HepG2 (cell line): ENCODE measurements around the gene PLXNA4. TPM values are rescaled to one million over a fixed set of nuclear protein-coding genes. Genes with fewer than 3 reads are reported as not detected.

Experiments
- ATAC-seq: fragments of 200-7000 bp; cut with Tn5 transposase; 3 replicates; pipeline ENCODE4 v1.9.1; 2020; ENCODE audit warnings: mild to moderate bottlenecking, moderate library complexity
- BruUV-seq: library from RNA; stranded (reverse); fragments of 400-500 nt; replicated peaks from 2 replicates; lab custom pipeline; 2021; lab: Mats Ljungman, UMichigan
- CTCF ChIA-PET: fragments of 300-600 bp; formaldehyde crosslinking; extraction: SDS; loops from one replicate; lab custom pipeline; 2021; ENCODE audit warnings: low total read pairs, inconsistent platforms, low intra/inter-chr PET ratio; lab: Yijun Ruan, JAX
- POLR2A ChIA-PET: fragments of 350-600 bp; sonication (Branson Sonifier 250); formaldehyde crosslinking; loops from one replicate; lab custom pipeline; 2020; ENCODE audit warnings: antibody characterized with exemption, inconsistent platforms; lab: Yijun Ruan, JAX
- DNase-seq: peaks from one replicate; pipeline ENCODE4 v3.0.0-alpha.2; 2015; ENCODE audit warnings: low spot score
- FAIRE-seq: peaks from 3 replicates; lab custom pipeline; 2011; peaks lifted over from hg19 to GRCh38; lab: Jason Lieb, UNC
- H2AFZ ChIP-seq: one replicate; pipeline ENCODE4 v1.6.1; 2011; ENCODE audit warnings: low read length, inconsistent platforms
- H3K27ac ChIP-seq: fragments of 300-600 bp; 3 replicates; pipeline ENCODE4 v1.8.0; 2011; ENCODE audit warnings: mixed run types, mild to moderate bottlenecking, mixed read lengths, low read length, inconsistent platforms; ENCODE audit not compliant: insufficient read depth; ENCODE audit errors: extremely low read length
- H3K27me3 ChIP-seq, 2 experiments: fragments of 200-600 bp in 1 of 2; 2 replicates in 1 of 2; 3 replicates in 1 of 2; pipeline versions ENCODE4 v1.6.0 to v1.8.0; 2011; ENCODE audit warnings: low read length in 2 of 2, mild to moderate bottlenecking in 2 of 2, moderate library complexity in 2 of 2, inconsistent platforms in 1 of 2; ENCODE audit not compliant: insufficient read depth in 2 of 2, control insufficient read depth in 1 of 2
- H3K36me3 ChIP-seq, 2 experiments: fragments of 200-600 bp in 1 of 2; replicated peaks in 1 of 2; 2 replicates in 1 of 2; 3 replicates in 1 of 2; pipeline versions ENCODE4 v1.5.1 to v1.8.0; 2011; ENCODE audit warnings: low read length in 2 of 2, inconsistent platforms in 1 of 2; ENCODE audit not compliant: insufficient read depth in 2 of 2, control insufficient read depth in 1 of 2
- H3K4me1 ChIP-seq: 2 replicates; pipeline ENCODE4 v1.5.1; 2012; ENCODE audit warnings: low read length, inconsistent platforms; ENCODE audit not compliant: insufficient read depth
- H3K4me2 ChIP-seq: 2 replicates; pipeline ENCODE4 v1.6.0; 2011; ENCODE audit warnings: low read depth, low read length, inconsistent platforms
- H3K4me3 ChIP-seq, 3 experiments: fragments of 200-600 bp in 1 of 3; sonication (generic), shearing (Covaris generic) in 1 of 3; replicated peaks in 1 of 3; 2 replicates each; pipeline ENCODE4 v1.5.1; 2011 to 2016; ENCODE audit warnings: low read length in 3 of 3, inconsistent platforms in 2 of 3, low read depth in 2 of 3, mild to moderate bottlenecking in 2 of 3, control low read depth in 1 of 3, mixed read lengths in 1 of 3; ENCODE audit not compliant: insufficient read depth in 1 of 3
- H3K79me2 ChIP-seq: one replicate; pipeline ENCODE4 v1.6.1; 2011; ENCODE audit warnings: low read length, inconsistent platforms; ENCODE audit not compliant: insufficient read depth
- H3K9ac ChIP-seq: 2 replicates; pipeline ENCODE4 v1.6.0; 2011; ENCODE audit warnings: mild to moderate bottlenecking, low read depth, low read length, inconsistent platforms; ENCODE audit not compliant: insufficient read depth
- H3K9me3 ChIP-seq: 2 replicates; pipeline ENCODE4 v1.5.1; 2012; ENCODE audit warnings: mild to moderate bottlenecking, low read length
- H4K20me1 ChIP-seq: 2 replicates; pipeline ENCODE4 v1.6.0; 2011; ENCODE audit warnings: inconsistent platforms, mild to moderate bottlenecking, low read length, moderate library complexity; ENCODE audit not compliant: insufficient read depth
- FOXM1 ChIP-seq: sonication (generic); formaldehyde crosslinking; IDR thresholded peaks from 2 replicates; pipeline ENCODE4 v1.5.0; 2020; ENCODE audit warnings: missing genetic modification reagents
- HMGA1 ChIP-seq: sonication (generic); formaldehyde crosslinking; conservative IDR thresholded peaks from 2 replicates; pipeline ENCODE4 v1.4.0; 2020; ENCODE audit warnings: missing genetic modification reagents
- MIER3 ChIP-seq: IDR thresholded peaks from 2 replicates; pipeline ENCODE4 v1.6.1; 2016; ENCODE audit warnings: missing compliant biosample characterization, borderline replicate concordance
- POLR2AphosphoS2 ChIP-seq: IDR thresholded peaks from 2 replicates; pipeline ENCODE4 v1.6.1; 2011; ENCODE audit warnings: low read depth, low read length, improper control_type of control experiment
- TSC22D2 ChIP-seq: sonication (generic); formaldehyde crosslinking; IDR thresholded peaks from 2 replicates; pipeline ENCODE4 v1.5.1; 2020; ENCODE audit warnings: missing genetic modification reagents, mild to moderate bottlenecking, borderline replicate concordance
- ZFP62 ChIP-seq: sonication (generic); formaldehyde crosslinking; IDR thresholded peaks from 2 replicates; pipeline ENCODE4 v1.4.0; 2020; ENCODE audit warnings: missing genetic modification reagents
- ZNF484 ChIP-seq: sonication (generic); formaldehyde crosslinking; IDR thresholded peaks from 2 replicates; pipeline ENCODE4 v1.5.1; 2020; ENCODE audit warnings: mild to moderate bottlenecking, low read depth, missing genetic modification reagents, borderline replicate concordance
- ZNF572 ChIP-seq: sonication (generic); formaldehyde crosslinking; IDR thresholded peaks from 2 replicates; pipeline ENCODE4 v1.5.1; 2020; ENCODE audit warnings: mild to moderate bottlenecking, missing genetic modification reagents
- ZNF652 ChIP-seq: IDR thresholded peaks from 2 replicates; pipeline ENCODE4 v1.6.1; 2016; ENCODE audit warnings: low read depth, borderline replicate concordance
- ZNF839 ChIP-seq: sonication (generic); formaldehyde crosslinking; IDR thresholded peaks from 2 replicates; pipeline ENCODE4 v1.4.0; 2020; ENCODE audit warnings: missing genetic modification reagents, mild to moderate bottlenecking, borderline replicate concordance
- ZNF878 ChIP-seq: sonication (generic); formaldehyde crosslinking; IDR thresholded peaks from 2 replicates; pipeline ENCODE4 v1.8.1; 2023; ENCODE audit warnings: mild to moderate bottlenecking, missing genetic modification reagents, moderate library complexity
- WGBS: methylation state at CpG from one replicate; pipeline ENCODE4 v1.1.6; 2017; ENCODE audit warnings: low lambda C conversion rate; 5-methylcytosine and 5-hydroxymethylcytosine counted together
- in situ Hi-C: cut with HindIII; loops from 2 replicates; pipeline ENCODE4 v1.10.0; 2017; ENCODE audit warnings: low pct_unique_long_range_greater_than_20kb; ENCODE audit not compliant: extremely low pct_ligation_motif_present
- intact Hi-C: fragments of 100-400 bp; cut with micrococcal nuclease; formaldehyde crosslinking; loops from one replicate; pipeline ENCODE4 v1.10.0; 2022; ENCODE audit not compliant: unreplicated experiment
- polyA plus RNA-seq, 8 experiments: library from polyadenylated mRNA; depleted of rRNA in 3 of 8; stranded (reverse) in 7 of 8; unstranded in 1 of 8; fragments of >200 nt; fragmentation: Illumina TruSeq in 4 of 8; extraction: Trizol in 4 of 8; gene quantifications; 2 replicates each; pipeline versions ENCODE4 v1.2.1 to v1.2.3, GENCODE V29; 2011 to 2016; ENCODE audit warnings: low read depth in 4 of 8, missing spikeins in 1 of 8, mixed read lengths in 1 of 8; ENCODE audit not compliant: insufficient read depth in 1 of 8
- total RNA-seq, 5 experiments: library from RNA; depleted of rRNA; stranded (reverse); fragments of >200 nt; fragmentation: Illumina TruSeq; extraction: Trizol; gene quantifications; 2 replicates each; pipeline ENCODE4 v1.2.3, GENCODE V29; 2016; ENCODE audit warnings: low read depth in 1 of 5
- TF ChIP-seq, protein P1 (sequence below): sonication (generic); formaldehyde crosslinking; IDR thresholded peaks from 2 replicates; pipeline ENCODE4 v1.4.0; 2020; ENCODE audit warnings: missing genetic modification reagents
- TF ChIP-seq, protein P2 (sequence below): sonication (generic); formaldehyde crosslinking; IDR thresholded peaks from 2 replicates; pipeline ENCODE4 v1.8.1; 2022; ENCODE audit warnings: low read depth, mild to moderate bottlenecking, missing genetic modification reagents
- TF ChIP-seq, protein P3 (sequence below): sonication (generic); formaldehyde crosslinking; IDR thresholded peaks from 2 replicates; pipeline ENCODE4 v1.4.0; 2020; ENCODE audit warnings: missing genetic modification reagents, mild to moderate bottlenecking, borderline replicate concordance

The PLXNA4 gene
- total and polyA plus RNA-seq, 2 of the 13 experiments (the other 11 are each of a cell fraction or from before 2014, with no cell fraction given) = 0.01 to 0.04 TPM

DNA sequence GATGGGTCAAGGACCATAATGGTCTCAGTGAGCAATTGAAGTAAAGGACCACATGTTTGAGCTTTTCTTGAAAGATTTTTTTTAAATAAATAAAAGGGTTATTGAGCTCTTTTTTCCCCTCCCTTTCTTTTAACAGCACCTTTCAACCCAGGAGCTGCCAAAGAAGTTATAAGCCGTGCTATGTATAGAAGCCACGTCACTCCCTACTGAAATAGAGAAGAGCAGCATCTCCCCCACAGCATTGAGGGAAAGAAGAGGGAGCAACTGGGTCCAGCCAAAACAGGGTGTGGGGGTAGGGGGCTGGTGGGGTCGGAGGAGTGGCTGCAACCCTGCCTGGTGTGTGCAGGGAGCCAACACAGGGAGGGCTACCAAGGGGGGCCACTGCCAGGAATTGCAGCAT lies 227.2 kb downstream of the PLXNA4 start:
- no peaks in the 10 kb centered on the region for H3K9me3 ChIP-seq
- no peaks in the 10 kb centered on the region for H3K79me2 ChIP-seq
- no peak overlapping the region for H2AFZ ChIP-seq
- DNase-seq = no peak
- WGBS = 9% methylated on average over 3 of the region's 3 CpGs
- no peak overlapping the region for H3K9ac ChIP-seq
- no peak overlapping the region for H3K4me3 ChIP-seq
- no peaks in the 10 kb centered on the region for H3K36me3 ChIP-seq
- intact Hi-C loops = no loop called here
- peaks cover 3 to 21% of the 10 kb centered on the region in 2 experiments; a peak in 3 of 5 replicates for H3K27me3 ChIP-seq
- in situ Hi-C loops = no loop called here
- TF ChIP-seq ZNF572 (CRISPR knock-in tag) (no peak), TSC22D2 (CRISPR knock-in tag) (no peak), ZFP62 (CRISPR knock-in tag) (no peak), HMGA1 (CRISPR knock-in tag) (no peak), POLR2AphosphoS2 (no peak), ZNF484 (CRISPR knock-in tag) (no peak), ZNF839 (no peak), FOXM1 (CRISPR knock-in tag) (no peak), ZNF878 (CRISPR knock-in tag) (no peak), ZNF652 (CRISPR knock-in tag) (no peak), MIER3 (CRISPR knock-in tag) (no peak)
- TF ChIP-seq, protein P1, sequence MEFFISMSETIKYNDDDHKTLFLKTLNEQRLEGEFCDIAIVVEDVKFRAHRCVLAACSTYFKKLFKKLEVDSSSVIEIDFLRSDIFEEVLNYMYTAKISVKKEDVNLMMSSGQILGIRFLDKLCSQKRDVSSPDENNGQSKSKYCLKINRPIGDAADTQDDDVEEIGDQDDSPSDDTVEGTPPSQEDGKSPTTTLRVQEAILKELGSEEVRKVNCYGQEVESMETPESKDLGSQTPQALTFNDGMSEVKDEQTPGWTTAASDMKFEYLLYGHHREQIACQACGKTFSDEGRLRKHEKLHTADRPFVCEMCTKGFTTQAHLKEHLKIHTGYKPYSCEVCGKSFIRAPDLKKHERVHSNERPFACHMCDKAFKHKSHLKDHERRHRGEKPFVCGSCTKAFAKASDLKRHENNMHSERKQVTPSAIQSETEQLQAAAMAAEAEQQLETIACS (CRISPR knock-in tag) = no peak
- TF ChIP-seq, protein P2, sequence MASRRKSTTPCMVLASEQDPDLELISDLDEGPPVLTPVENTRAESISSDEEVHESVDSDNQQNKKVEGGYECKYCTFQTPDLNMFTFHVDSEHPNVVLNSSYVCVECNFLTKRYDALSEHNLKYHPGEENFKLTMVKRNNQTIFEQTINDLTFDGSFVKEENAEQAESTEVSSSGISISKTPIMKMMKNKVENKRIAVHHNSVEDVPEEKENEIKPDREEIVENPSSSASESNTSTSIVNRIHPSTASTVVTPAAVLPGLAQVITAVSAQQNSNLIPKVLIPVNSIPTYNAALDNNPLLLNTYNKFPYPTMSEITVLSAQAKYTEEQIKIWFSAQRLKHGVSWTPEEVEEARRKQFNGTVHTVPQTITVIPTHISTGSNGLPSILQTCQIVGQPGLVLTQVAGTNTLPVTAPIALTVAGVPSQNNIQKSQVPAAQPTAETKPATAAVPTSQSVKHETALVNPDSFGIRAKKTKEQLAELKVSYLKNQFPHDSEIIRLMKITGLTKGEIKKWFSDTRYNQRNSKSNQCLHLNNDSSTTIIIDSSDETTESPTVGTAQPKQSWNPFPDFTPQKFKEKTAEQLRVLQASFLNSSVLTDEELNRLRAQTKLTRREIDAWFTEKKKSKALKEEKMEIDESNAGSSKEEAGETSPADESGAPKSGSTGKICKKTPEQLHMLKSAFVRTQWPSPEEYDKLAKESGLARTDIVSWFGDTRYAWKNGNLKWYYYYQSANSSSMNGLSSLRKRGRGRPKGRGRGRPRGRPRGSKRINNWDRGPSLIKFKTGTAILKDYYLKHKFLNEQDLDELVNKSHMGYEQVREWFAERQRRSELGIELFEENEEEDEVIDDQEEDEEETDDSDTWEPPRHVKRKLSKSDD (CRISPR knock-in tag) = no peak
- TF ChIP-seq, protein P3, sequence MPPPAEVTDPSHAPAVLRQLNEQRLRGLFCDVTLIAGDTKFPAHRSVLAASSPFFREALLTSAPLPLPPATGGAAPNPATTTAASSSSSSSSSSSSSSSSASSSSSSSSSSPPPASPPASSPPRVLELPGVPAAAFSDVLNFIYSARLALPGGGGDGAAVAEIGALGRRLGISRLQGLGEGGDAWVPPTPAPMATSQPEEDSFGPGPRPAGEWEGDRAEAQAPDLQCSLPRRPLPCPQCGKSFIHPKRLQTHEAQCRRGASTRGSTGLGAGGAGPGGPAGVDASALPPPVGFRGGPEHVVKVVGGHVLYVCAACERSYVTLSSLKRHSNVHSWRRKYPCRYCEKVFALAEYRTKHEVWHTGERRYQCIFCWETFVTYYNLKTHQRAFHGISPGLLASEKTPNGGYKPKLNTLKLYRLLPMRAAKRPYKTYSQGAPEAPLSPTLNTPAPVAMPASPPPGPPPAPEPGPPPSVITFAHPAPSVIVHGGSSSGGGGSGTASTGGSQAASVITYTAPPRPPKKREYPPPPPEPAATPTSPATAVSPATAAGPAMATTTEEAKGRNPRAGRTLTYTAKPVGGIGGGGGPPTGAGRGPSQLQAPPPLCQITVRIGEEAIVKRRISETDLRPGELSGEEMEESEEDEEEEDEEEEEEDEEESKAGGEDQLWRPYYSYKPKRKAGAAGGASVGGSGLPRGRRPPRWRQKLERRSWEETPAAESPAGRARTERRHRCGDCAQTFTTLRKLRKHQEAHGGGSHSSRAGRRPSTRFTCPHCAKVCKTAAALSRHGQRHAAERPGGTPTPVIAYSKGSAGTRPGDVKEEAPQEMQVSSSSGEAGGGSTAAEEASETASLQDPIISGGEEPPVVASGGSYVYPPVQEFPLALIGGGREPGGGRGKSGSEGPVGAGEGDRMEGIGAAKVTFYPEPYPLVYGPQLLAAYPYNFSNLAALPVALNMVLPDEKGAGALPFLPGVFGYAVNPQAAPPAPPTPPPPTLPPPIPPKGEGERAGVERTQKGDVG (CRISPR knock-in tag) = no peak
- no peak for ATAC-seq
- no TSS peak for BruUV-seq
- ChIA-PET CTCF (no interaction called here), POLR2A (no interaction called here)
- H3K27ac ChIP-seq = no peak overlapping the region
- no peaks in the 10 kb centered on the region for H3K4me1 ChIP-seq
- H4K20me1 ChIP-seq = no peaks in the 10 kb centered on the region; the same call in 1 of the 2 replicates
- no peak for FAIRE-seq
- H3K4me2 ChIP-seq = no peak overlapping the region
